Mesothelial cell of epicardium (in vitro differentiated cells): ENCODE results near the gene TENM4. TPM values are rescaled to one million over a fixed set of nuclear protein-coding genes. Genes with fewer than 3 reads are reported as not detected.
"Not testable (repeated sequence)": the region's sequence is repeated elsewhere in the genome, so short reads cannot be mapped to it uniquely, and the experiment has no call there.

ENCODE experiments used
- DNase-seq, 2 experiments: peaks; one replicate each; pipeline ENCODE4 v3.0.0; 2021; ENCODE audit warnings: low spot score in 2 of 2; ENCODE audit not compliant: unreplicated experiment in 2 of 2
- H3K27ac Mint-ChIP-seq: 2 replicates; pipeline ENCODE4 v1.8.0; 2021; ENCODE audit warnings: mixed read lengths
- H3K27me3 Mint-ChIP-seq: 2 replicates; pipeline ENCODE4 v1.8.0; 2021; ENCODE audit warnings: low read depth, mixed read lengths
- H3K36me3 Mint-ChIP-seq: 2 replicates; pipeline ENCODE4 v1.8.0; 2021; ENCODE audit warnings: mixed read lengths
- H3K4me1 Mint-ChIP-seq: 2 replicates; pipeline ENCODE4 v1.8.0; 2021; ENCODE audit warnings: mixed read lengths
- H3K4me3 Mint-ChIP-seq: 2 replicates; pipeline ENCODE4 v1.8.0; 2021; ENCODE audit warnings: mild to moderate bottlenecking, moderate library complexity, mixed read lengths
- H3K9me3 Mint-ChIP-seq: 2 replicates; pipeline ENCODE4 v1.8.0; 2021; ENCODE audit warnings: mixed read lengths
- total RNA-seq: library from RNA; stranded (reverse); gene quantifications from 3 replicates; pipeline ENCODE4 v1.2.1, GENCODE V29; 2021
- TF ChIP-seq, protein P1 (sequence below): fragments of 200-600 bp; sonication (generic); IDR thresholded peaks from one replicate; pipeline ENCODE4 v1.5.0; 2021; ENCODE audit warnings: antibody characterized with exemption; ENCODE audit not compliant: unreplicated experiment

The TENM4 gene
- total RNA-seq, 1 donor from 2014 or later: 187 TPM

DNA sequence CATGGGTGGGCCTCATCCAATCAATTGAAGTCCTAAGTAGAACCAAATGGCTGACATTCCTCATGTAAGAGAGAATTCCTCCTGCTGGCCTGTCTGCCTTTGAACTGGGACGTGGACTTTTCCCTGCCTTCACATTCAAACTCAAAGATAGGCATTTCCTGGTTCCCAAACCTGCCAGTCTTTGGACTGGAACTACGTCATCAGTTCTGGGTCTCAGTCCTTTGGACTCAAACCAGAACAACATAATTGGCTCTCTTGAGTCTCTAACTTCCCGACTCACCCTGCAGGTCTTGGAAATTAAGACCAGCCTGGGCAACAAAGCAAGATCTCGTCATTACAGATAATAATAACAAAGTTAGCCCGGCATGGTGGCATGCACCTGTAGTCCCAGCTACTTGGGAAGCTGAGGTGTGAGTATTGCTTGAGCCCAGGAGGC, 827.4 kb downstream of the TENM4 start:
- TF ChIP-seq, protein P1, sequence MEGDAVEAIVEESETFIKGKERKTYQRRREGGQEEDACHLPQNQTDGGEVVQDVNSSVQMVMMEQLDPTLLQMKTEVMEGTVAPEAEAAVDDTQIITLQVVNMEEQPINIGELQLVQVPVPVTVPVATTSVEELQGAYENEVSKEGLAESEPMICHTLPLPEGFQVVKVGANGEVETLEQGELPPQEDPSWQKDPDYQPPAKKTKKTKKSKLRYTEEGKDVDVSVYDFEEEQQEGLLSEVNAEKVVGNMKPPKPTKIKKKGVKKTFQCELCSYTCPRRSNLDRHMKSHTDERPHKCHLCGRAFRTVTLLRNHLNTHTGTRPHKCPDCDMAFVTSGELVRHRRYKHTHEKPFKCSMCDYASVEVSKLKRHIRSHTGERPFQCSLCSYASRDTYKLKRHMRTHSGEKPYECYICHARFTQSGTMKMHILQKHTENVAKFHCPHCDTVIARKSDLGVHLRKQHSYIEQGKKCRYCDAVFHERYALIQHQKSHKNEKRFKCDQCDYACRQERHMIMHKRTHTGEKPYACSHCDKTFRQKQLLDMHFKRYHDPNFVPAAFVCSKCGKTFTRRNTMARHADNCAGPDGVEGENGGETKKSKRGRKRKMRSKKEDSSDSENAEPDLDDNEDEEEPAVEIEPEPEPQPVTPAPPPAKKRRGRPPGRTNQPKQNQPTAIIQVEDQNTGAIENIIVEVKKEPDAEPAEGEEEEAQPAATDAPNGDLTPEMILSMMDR: no peak
- Mint-ChIP-seq H3K27me3 (no peaks in the 10 kb centered on the region), H3K4me3 (no peak overlapping the region), H3K27ac (no peak overlapping the region), H3K36me3 (no peaks in the 10 kb centered on the region), H3K4me1 (no peaks in the 10 kb centered on the region), H3K9me3 (peaks cover 18% of the 10 kb centered on the region)
- no peak for DNase-seq

DNA sequence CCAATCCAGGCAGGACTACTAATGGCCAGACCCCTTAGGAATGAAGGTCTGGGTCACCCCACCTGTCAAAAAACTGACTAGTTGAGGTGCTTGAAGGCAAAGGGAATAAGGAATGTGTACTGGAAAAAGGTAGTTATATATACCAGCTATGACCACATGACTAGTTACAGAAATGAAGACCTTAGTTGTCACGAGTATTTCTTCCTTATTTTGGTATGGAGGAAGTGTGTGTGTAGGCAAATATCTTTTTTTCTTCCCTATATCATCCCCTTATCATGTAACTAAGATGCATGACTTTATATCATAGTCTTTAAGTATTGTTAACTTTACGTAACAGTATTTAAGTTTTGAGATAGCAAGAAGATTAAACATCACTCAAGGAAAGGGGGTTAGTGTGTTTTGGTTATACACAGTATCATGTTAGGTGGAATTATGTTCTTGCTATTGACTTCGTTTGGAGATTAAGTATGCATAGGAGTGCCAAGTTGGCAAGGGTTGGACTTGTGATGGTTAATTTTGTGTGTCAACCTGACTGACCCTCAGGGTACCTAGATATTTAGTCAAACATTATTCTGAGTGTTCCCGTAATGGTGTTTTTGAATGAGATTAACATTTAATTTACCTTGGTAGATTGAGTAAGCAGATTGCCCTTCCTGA, 828.0 kb downstream of the TENM4 start:
- TF ChIP-seq, protein P1: no peak
- no peak for DNase-seq
- Mint-ChIP-seq H3K27me3 (no peaks in the 10 kb centered on the region), H3K4me3 (no peak overlapping the region), H3K27ac (no peak overlapping the region), H3K9me3 (peaks cover 18% of the 10 kb centered on the region), H3K36me3 (no peaks in the 10 kb centered on the region), H3K4me1 (no peaks in the 10 kb centered on the region)

DNA sequence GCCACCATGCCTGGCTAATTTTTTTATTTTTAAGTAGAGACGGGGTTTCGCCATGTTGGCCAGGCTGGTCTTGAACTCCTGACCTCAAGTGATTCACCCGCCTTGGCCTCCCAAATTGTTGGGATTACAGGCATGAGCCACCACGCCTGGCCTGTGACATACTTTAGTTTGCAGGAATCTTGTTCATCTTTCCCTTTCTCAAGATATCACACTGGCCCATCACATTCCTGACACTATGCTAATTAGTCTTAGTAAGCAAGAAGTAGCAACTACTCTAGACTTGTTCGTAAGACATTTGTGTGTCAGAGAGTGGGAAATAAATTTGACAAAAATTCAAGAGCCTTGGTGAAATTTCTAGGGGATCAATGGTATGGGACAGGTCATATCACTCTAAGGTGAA, 831.5 kb downstream of the TENM4 start:
- not testable (repeated sequence) for H3K36me3 Mint-ChIP-seq, H3K27me3 Mint-ChIP-seq, DNase-seq, H3K27ac Mint-ChIP-seq, H3K4me1 Mint-ChIP-seq, H3K4me3 Mint-ChIP-seq
- peaks cover 14% of the 10 kb centered on the region for H3K9me3 Mint-ChIP-seq

DNA sequence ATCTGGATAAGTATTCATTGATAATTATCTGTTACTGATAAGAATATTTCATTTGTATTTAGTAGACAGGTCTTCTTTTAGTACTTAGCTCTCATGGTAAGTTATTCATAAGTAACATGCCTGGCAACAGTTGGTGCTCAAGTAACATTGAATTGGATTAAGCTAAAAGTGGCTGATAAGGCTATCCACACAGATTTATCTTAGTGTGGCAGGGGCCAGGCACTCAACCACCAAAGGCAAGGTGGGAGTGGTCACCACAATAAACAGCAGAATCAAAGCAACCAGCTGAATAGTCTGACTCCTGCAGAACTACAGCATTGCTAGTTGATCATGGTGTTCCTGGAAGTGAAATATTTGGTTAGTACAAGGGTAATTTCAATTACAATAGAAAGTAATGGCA, 833.1 kb downstream of the TENM4 start:
- no peak overlapping the region for H3K4me3 Mint-ChIP-seq
- peaks cover under 1% of the 10 kb centered on the region for H3K9me3 Mint-ChIP-seq
- no peaks in the 10 kb centered on the region for H3K4me1 Mint-ChIP-seq
- no peaks in the 10 kb centered on the region for H3K36me3 Mint-ChIP-seq
- TF ChIP-seq, protein P1: no peak
- H3K27me3 Mint-ChIP-seq: no peaks in the 10 kb centered on the region
- no peak for DNase-seq
- no peak overlapping the region for H3K27ac Mint-ChIP-seq

DNA sequence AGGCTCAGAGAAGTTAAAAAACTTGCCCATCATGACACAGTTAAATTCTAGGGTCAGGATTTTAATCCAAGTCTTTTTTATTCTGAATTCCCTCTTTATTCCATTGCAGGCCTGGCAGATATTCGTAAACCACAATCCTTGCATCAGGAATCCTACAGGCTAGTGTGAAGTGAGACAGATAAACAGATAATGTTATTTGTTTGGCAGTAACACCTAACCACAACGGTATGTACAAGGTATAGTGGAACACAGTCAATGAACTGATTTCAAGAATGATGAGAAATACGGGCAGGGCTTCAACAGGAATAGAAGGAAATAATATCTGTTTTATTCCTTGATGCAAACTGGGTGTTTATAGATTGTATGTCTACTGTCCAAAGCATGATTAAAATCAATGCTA, 834.2 kb downstream of the TENM4 start:
- Mint-ChIP-seq H3K36me3 (no peaks in the 10 kb centered on the region), H3K9me3 (peaks cover 6% of the 10 kb centered on the region), H3K27ac (no peak overlapping the region), H3K4me1 (no peaks in the 10 kb centered on the region), H3K4me3 (no peak overlapping the region), H3K27me3 (peaks cover 8% of the 10 kb centered on the region)
- DNase-seq: no peak
- TF ChIP-seq, protein P1: no peak

DNA sequence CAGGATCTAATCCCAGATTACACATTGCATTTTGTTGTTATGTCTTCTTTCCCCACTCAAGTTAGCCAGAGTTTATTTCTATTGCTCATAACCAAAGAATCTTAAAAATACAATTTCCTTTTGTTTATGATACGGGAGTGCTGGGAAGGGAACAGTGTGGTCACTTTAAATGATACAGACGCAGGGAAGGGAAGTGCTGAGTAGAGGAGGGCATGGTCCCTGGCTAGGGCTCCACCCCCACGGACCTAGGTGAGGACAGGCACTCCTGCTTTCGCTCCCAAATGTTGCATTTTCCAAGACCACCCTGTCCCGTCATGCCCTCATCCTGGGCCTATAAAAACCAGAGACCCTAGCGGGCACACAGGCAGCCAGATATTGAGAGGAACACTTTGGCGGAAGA, 835.5 kb downstream of the TENM4 start:
- H3K9me3 Mint-ChIP-seq: peaks cover 11% of the 10 kb centered on the region
- no peaks in the 10 kb centered on the region for H3K36me3 Mint-ChIP-seq
- TF ChIP-seq, protein P1: no peak
- H3K4me3 Mint-ChIP-seq: no peak overlapping the region
- no peak overlapping the region for H3K27ac Mint-ChIP-seq
- H3K27me3 Mint-ChIP-seq: peaks cover 16% of the 10 kb centered on the region
- DNase-seq: no peak
- H3K4me1 Mint-ChIP-seq: no peaks in the 10 kb centered on the region
